PC-3 (cell line): ENCODE measurements around the gene AMELX.

ENCODE experiments used
- EZH2 ChIP-seq: fragments of 300-600 bp; sonication (generic); IDR thresholded peaks from one replicate; pipeline ENCODE4 v1.6.1; 2017; ENCODE audit warnings: antibody characterized with exemption, mild to moderate bottlenecking, low read length; ENCODE audit not compliant: unreplicated experiment
- TF ChIP-seq, protein P1 (sequence below): fragments of 300-600 bp; sonication (generic); conservative IDR thresholded peaks from 2 replicates; pipeline ENCODE4 v1.5.1; 2017; ENCODE audit warnings: antibody characterized with exemption, low read depth, mild to moderate bottlenecking, low read length

DNA sequence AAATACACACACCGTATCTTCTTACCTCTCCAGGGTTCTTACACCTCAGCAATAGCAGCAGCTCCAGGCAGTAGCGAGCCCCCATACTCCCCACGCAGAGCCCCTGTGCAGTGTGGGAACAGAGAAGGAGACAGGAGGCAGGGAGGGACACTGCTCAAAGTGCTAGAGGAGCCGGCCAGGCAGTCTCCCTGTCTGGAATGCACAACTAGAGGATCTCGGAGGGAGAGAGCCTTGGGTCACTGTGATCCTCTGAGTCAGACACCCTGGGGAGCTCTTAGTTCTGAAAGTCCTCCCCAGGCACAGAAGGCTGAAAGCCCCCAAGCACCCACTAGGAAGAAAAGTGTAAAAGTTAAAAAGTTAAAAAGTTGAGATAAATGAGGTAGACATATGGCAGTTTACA lies 16.0 kb downstream of the AMELX start:
- no peak for TF ChIP-seq EZH2
- TF ChIP-seq, protein P1, sequence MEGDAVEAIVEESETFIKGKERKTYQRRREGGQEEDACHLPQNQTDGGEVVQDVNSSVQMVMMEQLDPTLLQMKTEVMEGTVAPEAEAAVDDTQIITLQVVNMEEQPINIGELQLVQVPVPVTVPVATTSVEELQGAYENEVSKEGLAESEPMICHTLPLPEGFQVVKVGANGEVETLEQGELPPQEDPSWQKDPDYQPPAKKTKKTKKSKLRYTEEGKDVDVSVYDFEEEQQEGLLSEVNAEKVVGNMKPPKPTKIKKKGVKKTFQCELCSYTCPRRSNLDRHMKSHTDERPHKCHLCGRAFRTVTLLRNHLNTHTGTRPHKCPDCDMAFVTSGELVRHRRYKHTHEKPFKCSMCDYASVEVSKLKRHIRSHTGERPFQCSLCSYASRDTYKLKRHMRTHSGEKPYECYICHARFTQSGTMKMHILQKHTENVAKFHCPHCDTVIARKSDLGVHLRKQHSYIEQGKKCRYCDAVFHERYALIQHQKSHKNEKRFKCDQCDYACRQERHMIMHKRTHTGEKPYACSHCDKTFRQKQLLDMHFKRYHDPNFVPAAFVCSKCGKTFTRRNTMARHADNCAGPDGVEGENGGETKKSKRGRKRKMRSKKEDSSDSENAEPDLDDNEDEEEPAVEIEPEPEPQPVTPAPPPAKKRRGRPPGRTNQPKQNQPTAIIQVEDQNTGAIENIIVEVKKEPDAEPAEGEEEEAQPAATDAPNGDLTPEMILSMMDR: no peak
